Amygdala (tissue), 56 donors: ENCODE measurements around the gene MAPRE2.

Source experiments
- DNase-seq, 56 donors: peaks; one replicate each; lab custom pipeline; 2025; lab: John Stamatoyannopoulos, UW

Gene MAPRE2

GRCh38 chr18:35059280-35059927, 18.2 kb downstream of the MAPRE2 start:
- DNase-seq = no peak

- no peak for DNase-seq
Measured at GRCh38 chr18:35060122-35060815, 19.1 kb downstream of the MAPRE2 start.

GRCh38 chr18:35061336-35061735, 20.1 kb downstream of the MAPRE2 start:
- DNase-seq = no peak

GRCh38 chr18:35061804-35062203, 20.6 kb downstream of the MAPRE2 start:
- DNase-seq = no peak

- no peak for DNase-seq
Measured at GRCh38 chr18:35062408-35062807, 21.2 kb downstream of the MAPRE2 start.

- no peak for DNase-seq
Measured at GRCh38 chr18:35063875-35064690, 22.9 kb downstream of the MAPRE2 start.

- DNase-seq = no peak
Measured at GRCh38 chr18:35067454-35067853, 26.2 kb downstream of the MAPRE2 start.

- no peak for DNase-seq
Measured at GRCh38 chr18:35071819-35072247, 30.6 kb downstream of the MAPRE2 start.

GRCh38 chr18:35072616-35073015, 31.4 kb downstream of the MAPRE2 start:
- no peak for DNase-seq

- DNase-seq = no peak
Measured at GRCh38 chr18:35073186-35074105, 32.2 kb downstream of the MAPRE2 start.

- no peak for DNase-seq
Measured at GRCh38 chr18:35074581-35074980, 33.4 kb downstream of the MAPRE2 start.

- DNase-seq = no peak
Measured at GRCh38 chr18:35075132-35075531, 33.9 kb downstream of the MAPRE2 start.

- DNase-seq = no peak
Measured at GRCh38 chr18:35076135-35076924, 35.1 kb downstream of the MAPRE2 start.

- DNase-seq = no peak
Measured at GRCh38 chr18:35077937-35078336, 36.7 kb downstream of the MAPRE2 start.

- no peak for DNase-seq
Measured at GRCh38 chr18:35080058-35080457, 38.8 kb downstream of the MAPRE2 start.

- DNase-seq = no peak
Measured at GRCh38 chr18:35083174-35083712, 42.0 kb downstream of the MAPRE2 start.

GRCh38 chr18:35084494-35085449, 43.6 kb downstream of the MAPRE2 start:
- DNase-seq = no peak
